ENCODE results near the gene PTOV1.
A peak's percentile ranks its signal among the peaks of the same experiment; 100 is the strongest.

Gene PTOV1

GRCh38 chr19:49854378-49855263 lies 3.7 kb downstream of the PTOV1 start:
- no peaks in the 10 kb centered on the region for H3K9me3 ChIP-seq (ENCODE audit: low read length)
- H3K4me2 ChIP-seq (ENCODE audit: low read length) = peak overlapping the region; percentile 98; the same call in 1 of the 2 replicates
- no peak overlapping the region for H2AFZ ChIP-seq (ENCODE audit: low read length)
- peaks cover 40% of the 10 kb centered on the region for H3K4me1 ChIP-seq (ENCODE audit: insufficient read depth, low read length, severe bottlenecking)
- no peaks in the 10 kb centered on the region for H3K27me3 ChIP-seq (ENCODE audit: insufficient read depth, low read length)
- no peaks in the 10 kb centered on the region for H3F3A ChIP-seq (ENCODE audit: insufficient read depth, low read length)
- peaks cover 25% of the 10 kb centered on the region for H3K79me2 ChIP-seq (ENCODE audit: insufficient read depth, low read length)
- H3K9me2 ChIP-seq (ENCODE audit: low read depth, low read length) = no peaks in the 10 kb centered on the region
- H3K27ac ChIP-seq (ENCODE audit: low read depth, low read length, poor library complexity, severe bottlenecking) = peak overlapping the region; percentile 62
- no peaks in the 10 kb centered on the region for H4K20me1 ChIP-seq (ENCODE audit: insufficient read depth, low read length)
- TF ChIP-seq, protein P1, sequence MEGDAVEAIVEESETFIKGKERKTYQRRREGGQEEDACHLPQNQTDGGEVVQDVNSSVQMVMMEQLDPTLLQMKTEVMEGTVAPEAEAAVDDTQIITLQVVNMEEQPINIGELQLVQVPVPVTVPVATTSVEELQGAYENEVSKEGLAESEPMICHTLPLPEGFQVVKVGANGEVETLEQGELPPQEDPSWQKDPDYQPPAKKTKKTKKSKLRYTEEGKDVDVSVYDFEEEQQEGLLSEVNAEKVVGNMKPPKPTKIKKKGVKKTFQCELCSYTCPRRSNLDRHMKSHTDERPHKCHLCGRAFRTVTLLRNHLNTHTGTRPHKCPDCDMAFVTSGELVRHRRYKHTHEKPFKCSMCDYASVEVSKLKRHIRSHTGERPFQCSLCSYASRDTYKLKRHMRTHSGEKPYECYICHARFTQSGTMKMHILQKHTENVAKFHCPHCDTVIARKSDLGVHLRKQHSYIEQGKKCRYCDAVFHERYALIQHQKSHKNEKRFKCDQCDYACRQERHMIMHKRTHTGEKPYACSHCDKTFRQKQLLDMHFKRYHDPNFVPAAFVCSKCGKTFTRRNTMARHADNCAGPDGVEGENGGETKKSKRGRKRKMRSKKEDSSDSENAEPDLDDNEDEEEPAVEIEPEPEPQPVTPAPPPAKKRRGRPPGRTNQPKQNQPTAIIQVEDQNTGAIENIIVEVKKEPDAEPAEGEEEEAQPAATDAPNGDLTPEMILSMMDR (IDR thresholded peaks at IDR 0.05; ENCODE audit: low read length) = no peak
- TF ChIP-seq EZH2 (IDR thresholded peaks at IDR 0.05; ENCODE audit: borderline replicate concordance, low read length) = no peak
- no peak overlapping the region for H3K9ac ChIP-seq (ENCODE audit: low read length)
- H3K36me3 ChIP-seq (ENCODE audit: insufficient read depth, low read length) = peaks cover 53% of the 10 kb centered on the region
- no peak overlapping the region for H3K4me3 ChIP-seq (ENCODE audit: low read depth, low read length, poor library complexity, severe bottlenecking)

DNA sequence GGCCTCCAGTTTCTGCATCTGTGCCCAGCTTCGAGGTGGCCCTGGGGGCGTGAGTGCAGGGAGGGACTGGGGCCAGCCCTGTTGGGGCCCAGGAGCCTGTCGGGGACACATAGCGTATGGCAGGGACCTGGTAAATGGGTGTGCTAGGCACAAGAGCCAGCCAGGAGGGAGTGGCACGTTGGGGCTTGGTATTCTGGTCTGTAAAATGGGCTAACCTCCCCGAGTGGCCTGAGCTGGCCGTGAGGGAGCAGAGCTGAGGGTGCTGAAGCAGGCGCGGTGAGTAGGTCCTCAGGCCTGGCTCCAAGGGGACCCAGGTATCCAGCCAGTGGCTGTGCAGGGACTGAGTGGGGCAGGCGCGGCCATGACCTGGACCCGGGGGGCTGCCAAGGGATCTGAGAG lies 4.3 kb downstream of the PTOV1 start:
- H3K9me3 ChIP-seq (ENCODE audit: low read length) = no peaks in the 10 kb centered on the region
- H3K9me2 ChIP-seq (ENCODE audit: low read depth, low read length) = no peaks in the 10 kb centered on the region
- peaks cover 25% of the 10 kb centered on the region for H3K79me2 ChIP-seq (ENCODE audit: insufficient read depth, low read length)
- H3K27me3 ChIP-seq (ENCODE audit: insufficient read depth, low read length) = no peaks in the 10 kb centered on the region
- no peaks in the 10 kb centered on the region for H4K20me1 ChIP-seq (ENCODE audit: insufficient read depth, low read length)
- peaks cover 35% of the 10 kb centered on the region for H3K4me1 ChIP-seq (ENCODE audit: insufficient read depth, low read length, severe bottlenecking)
- H3K36me3 ChIP-seq (ENCODE audit: insufficient read depth, low read length) = peaks cover 60% of the 10 kb centered on the region
- H3K9ac ChIP-seq (ENCODE audit: low read length) = no peak overlapping the region
- H3K4me3 ChIP-seq (ENCODE audit: low read depth, low read length, poor library complexity, severe bottlenecking) = no peak overlapping the region
- no peak for TF ChIP-seq EZH2 (IDR thresholded peaks at IDR 0.05; ENCODE audit: borderline replicate concordance, low read length)
- TF ChIP-seq, protein P1 (IDR thresholded peaks at IDR 0.05; ENCODE audit: low read length) = no peak
- no peak overlapping the region for H3K4me2 ChIP-seq (ENCODE audit: low read length)
- no peak overlapping the region for H2AFZ ChIP-seq (ENCODE audit: low read length)
- no peaks in the 10 kb centered on the region for H3F3A ChIP-seq (ENCODE audit: insufficient read depth, low read length)
- peak overlapping the region; percentile 34 for H3K27ac ChIP-seq (ENCODE audit: low read depth, low read length, poor library complexity, severe bottlenecking)

DNA sequence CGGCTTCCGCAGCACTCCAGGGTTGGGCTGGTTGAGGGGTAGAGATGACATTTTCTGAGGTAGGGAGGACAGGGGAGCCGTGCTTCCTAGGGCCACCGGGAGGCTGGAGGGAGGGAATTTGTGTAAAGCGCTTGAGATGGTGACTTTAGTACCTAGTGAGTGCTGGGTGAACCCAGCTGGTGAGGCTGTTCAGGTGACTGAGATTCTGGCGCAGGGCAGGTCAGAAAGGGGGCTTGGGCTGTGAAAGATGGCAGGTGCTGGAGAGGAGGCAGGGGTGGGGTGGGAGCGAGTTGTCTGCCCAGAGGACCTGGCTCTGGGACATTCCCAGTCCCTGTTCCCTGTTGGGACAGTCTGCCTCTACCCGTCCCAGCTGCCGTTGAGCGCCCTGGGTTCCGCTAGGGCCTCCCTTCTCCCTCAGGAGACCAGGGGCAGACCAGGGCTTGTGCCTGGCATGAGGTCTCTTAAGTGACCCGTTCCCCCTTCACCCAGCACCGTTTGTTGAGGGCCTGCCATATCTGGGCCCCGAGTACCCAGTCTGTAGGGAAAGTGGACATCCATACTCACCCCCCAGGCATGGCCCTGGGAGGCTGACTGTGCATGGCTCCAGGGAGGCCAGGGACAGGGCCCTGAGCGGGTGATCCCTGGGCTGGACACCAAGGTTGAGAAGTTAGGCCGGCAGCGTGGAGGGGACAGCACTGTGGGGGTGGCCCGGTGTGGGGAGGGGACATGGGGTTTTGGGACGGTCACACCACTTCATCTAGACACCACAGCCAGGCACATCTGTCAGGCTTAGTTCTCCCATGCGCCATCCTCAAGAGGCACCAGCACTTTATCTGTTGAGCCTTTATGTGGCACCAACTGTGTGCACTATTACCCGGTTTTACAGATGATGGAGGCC lies 5.0 kb downstream of the PTOV1 start:
- Histone ChIP-seq H3K27me3 (ENCODE audit: insufficient read depth, low read length) (no peaks in the 10 kb centered on the region), H3K36me3 (ENCODE audit: insufficient read depth, low read length) (peaks cover 66% of the 10 kb centered on the region), H3K4me3 (ENCODE audit: low read depth, low read length, poor library complexity, severe bottlenecking) (no peak overlapping the region), H3F3A (ENCODE audit: insufficient read depth, low read length) (no peaks in the 10 kb centered on the region), H3K9me3 (ENCODE audit: low read length) (no peaks in the 10 kb centered on the region), H3K4me2 (ENCODE audit: low read length) (no peak overlapping the region), H2AFZ (ENCODE audit: low read length) (no peak overlapping the region), H3K9me2 (ENCODE audit: low read depth, low read length) (no peaks in the 10 kb centered on the region), H3K27ac (ENCODE audit: low read depth, low read length, poor library complexity, severe bottlenecking) (peak overlapping the region; percentile 34), H4K20me1 (ENCODE audit: insufficient read depth, low read length) (no peaks in the 10 kb centered on the region), H3K79me2 (ENCODE audit: insufficient read depth, low read length) (peaks cover 25% of the 10 kb centered on the region), H3K9ac (ENCODE audit: low read length) (no peak overlapping the region), H3K4me1 (ENCODE audit: insufficient read depth, low read length, severe bottlenecking) (peaks cover 36% of the 10 kb centered on the region)
- no peak for TF ChIP-seq EZH2 (IDR thresholded peaks at IDR 0.05; ENCODE audit: borderline replicate concordance, low read length)
- TF ChIP-seq, protein P1 (IDR thresholded peaks at IDR 0.05; ENCODE audit: low read length) = no peak

Measured in OCI-LY1 (cell line).